Measurements from ENCODE around the gene ASF1A.

GRCh38 chr6:118865100-118865391, 28.9 kb upstream of the ASF1A start:
- no peak for TF ChIP-seq POLR2A (IDR thresholded peaks at IDR 0.05)
- TF ChIP-seq CTCF (IDR thresholded peaks at IDR 0.05): no peak

Data from heart left ventricle (tissue), 13 donors.